ENCODE measurements around the gene TMPRSS2.

TMPRSS2 gene

GRCh38 chr21:41507521-41508414 is at the start of gene TMPRSS2:
Gene TMPRSS2 (minus strand): TSS chr21:41508158. CDS start chr21:41498133, 10,025 bp downstream.
- DNase-seq (ENCODE audit: insufficient read length, low spot score) = no peak
- FAIRE-seq = no peak

GRCh38 chr21:41555057-41555456 is 47.1 kb upstream of the TMPRSS2 start:
- FAIRE-seq = no peak
- no peak for DNase-seq (ENCODE audit: insufficient read length, low spot score)

GRCh38 chr21:41552254-41552653 is 44.3 kb upstream of the TMPRSS2 start:
- DNase-seq (ENCODE audit: insufficient read length, low spot score) = no peak
- FAIRE-seq = no peak

- FAIRE-seq = no peak
- DNase-seq (ENCODE audit: insufficient read length, low spot score) = no peak
Measured at GRCh38 chr21:41548781-41549180, 40.8 kb upstream of the TMPRSS2 start.

- no peak for FAIRE-seq
- no peak for DNase-seq (ENCODE audit: insufficient read length, low spot score)
Measured at GRCh38 chr21:41547111-41547510, 39.2 kb upstream of the TMPRSS2 start.

- FAIRE-seq = no peak
- no peak for DNase-seq (ENCODE audit: insufficient read length, low spot score)
Measured at GRCh38 chr21:41545500-41546359, 37.8 kb upstream of the TMPRSS2 start.

DNA sequence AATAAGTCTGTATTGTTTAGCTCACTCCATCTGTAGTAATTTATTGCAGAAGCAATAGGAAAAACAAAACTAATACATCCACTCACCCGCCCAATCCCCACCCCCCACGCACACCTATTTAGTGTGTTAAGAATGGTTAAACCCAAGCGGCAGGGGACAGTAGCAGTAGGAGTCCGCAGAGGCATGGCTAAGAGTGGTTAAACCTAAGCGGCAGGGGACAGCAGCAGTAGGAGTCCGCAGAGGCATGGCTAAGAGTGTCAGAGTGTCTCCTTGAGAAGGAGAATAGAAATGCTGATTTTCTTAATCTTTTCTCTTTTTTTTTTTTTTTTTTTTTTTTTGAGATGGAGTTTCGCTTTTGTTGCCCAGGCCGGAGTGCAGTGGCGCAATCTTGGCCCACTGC is 34.8 kb upstream of the TMPRSS2 start:
- FAIRE-seq = no peak
- no peak for DNase-seq (ENCODE audit: insufficient read length, low spot score)

GRCh38 chr21:41537356-41537755 is 29.4 kb upstream of the TMPRSS2 start:
- no peak for FAIRE-seq
- DNase-seq (ENCODE audit: insufficient read length, low spot score) = no peak

- DNase-seq (ENCODE audit: insufficient read length, low spot score) (no peak), FAIRE-seq (no peak)
Measured at GRCh38 chr21:41536827-41537103, 28.8 kb upstream of the TMPRSS2 start.

DNA sequence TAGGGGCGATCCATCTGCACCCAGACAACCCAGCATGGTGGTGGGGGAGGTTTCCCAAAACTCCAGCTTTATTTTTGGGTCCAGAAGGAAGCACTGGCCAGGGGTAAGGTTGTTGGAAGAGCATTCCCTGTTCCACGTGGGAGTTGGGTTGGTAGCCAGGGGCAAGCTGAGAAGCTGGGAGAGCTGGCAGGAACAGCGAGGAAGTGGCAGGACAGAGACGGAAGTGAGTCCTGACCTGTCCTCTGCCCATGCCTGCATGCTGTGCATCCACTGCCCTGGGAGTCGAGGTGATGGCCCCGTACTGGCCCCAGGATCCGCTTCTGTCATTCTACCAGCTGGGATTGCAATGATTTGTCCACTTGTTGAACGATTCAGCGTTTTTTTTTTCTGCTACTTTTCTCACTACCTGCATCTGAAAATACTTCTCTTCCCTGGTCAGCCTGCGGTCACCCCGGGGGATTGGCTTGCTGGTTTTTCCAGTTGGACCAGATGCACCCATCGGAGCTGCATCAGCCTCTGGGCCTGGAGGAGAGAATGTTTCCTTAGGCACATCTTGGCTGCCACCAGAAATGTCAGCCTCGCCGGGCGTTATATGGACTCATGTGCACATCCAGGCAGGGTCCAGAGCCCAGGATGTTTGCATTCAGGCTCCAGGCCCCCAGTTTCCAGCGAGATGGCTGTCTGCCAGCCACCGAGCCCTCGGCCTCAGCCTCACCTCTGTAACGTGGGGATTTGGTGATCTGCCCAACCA is 28.3 kb upstream of the TMPRSS2 start:
- FAIRE-seq = no peak

GRCh38 chr21:41530366-41530765 is 22.4 kb upstream of the TMPRSS2 start:
- FAIRE-seq (no peak), DNase-seq (ENCODE audit: insufficient read length, low spot score) (no peak)

More for the DNA sequence above, 28.3 kb upstream of the TMPRSS2 start:
- no peak for DNase-seq (ENCODE audit: insufficient read length, low spot score)

- no peak for DNase-seq (ENCODE audit: insufficient read length, low spot score)
- FAIRE-seq = no peak
Measured at GRCh38 chr21:41529769-41530168, 21.8 kb upstream of the TMPRSS2 start.

- DNase-seq (ENCODE audit: insufficient read length, low spot score) (no peak), FAIRE-seq (no peak)
Measured at GRCh38 chr21:41526478-41527087, 18.6 kb upstream of the TMPRSS2 start.

DNA sequence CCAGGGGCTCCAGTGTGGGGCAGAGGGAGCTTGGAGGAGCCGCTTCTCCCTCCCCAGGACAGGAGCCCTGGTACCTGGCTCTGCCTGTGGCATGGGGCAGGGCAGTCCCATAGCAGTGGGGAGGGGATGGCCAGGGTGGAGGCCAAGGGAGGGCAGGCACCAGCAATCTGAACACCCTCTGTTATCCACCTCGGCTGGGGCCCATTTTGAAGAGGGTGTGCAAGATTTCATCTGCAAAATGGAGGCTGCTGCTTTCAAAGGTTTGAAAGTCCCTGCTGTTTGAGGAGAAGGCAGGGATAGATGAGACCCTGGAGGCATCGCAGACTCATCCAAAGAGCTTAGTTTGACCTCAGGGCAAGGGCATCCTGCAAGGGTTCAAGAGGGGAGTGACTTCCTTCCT is 15.2 kb upstream of the TMPRSS2 start:
- DNase-seq (ENCODE audit: insufficient read length, low spot score) = no peak
- no peak for FAIRE-seq

GRCh38 chr21:41521489-41522027 is 13.6 kb upstream of the TMPRSS2 start:
- no peak for FAIRE-seq
- DNase-seq (ENCODE audit: insufficient read length, low spot score) = no peak

- DNase-seq (ENCODE audit: insufficient read length, low spot score) = no peak
- FAIRE-seq = no peak
Measured at GRCh38 chr21:41520560-41521442, 12.8 kb upstream of the TMPRSS2 start.

- FAIRE-seq = no peak
Measured at GRCh38 chr21:41519806-41520559, 12.0 kb upstream of the TMPRSS2 start.

GRCh38 chr21:41518757-41519156 is 10.8 kb upstream of the TMPRSS2 start:
- DNase-seq (ENCODE audit: insufficient read length, low spot score) (no peak), FAIRE-seq (no peak)

More at GRCh38 chr21:41519806-41520559, 12.0 kb upstream of the TMPRSS2 start:
- DNase-seq (ENCODE audit: insufficient read length, low spot score) = no peak

GRCh38 chr21:41511858-41512257 is 3.9 kb upstream of the TMPRSS2 start:
- no peak for FAIRE-seq
- DNase-seq (ENCODE audit: insufficient read length, low spot score) = no peak

Data from GM19239 (cell line).